Ishikawa (cell line): ENCODE results near the gene CCDC137.

Experiments
- CEBPB ChIP-seq: IDR thresholded peaks from 2 replicates; pipeline ENCODE4 v1.6.1; 2012
- EGR1 ChIP-seq: IDR thresholded peaks from 2 replicates; pipeline ENCODE4 v1.6.1; 2012
- EP300 ChIP-seq: IDR thresholded peaks from 2 replicates; pipeline ENCODE4 v1.6.1; 2012; ENCODE audit warnings: borderline replicate concordance
- RAD21 ChIP-seq: IDR thresholded peaks from 2 replicates; pipeline ENCODE4 v1.6.1; 2012; ENCODE audit warnings: low read depth
- TF ChIP-seq, protein P1 (sequence below): IDR thresholded peaks from 2 replicates; pipeline ENCODE4 v1.6.1; 2012
- TF ChIP-seq, protein P2 (sequence below): IDR thresholded peaks from 2 replicates; pipeline ENCODE4 v1.6.1; 2012; ENCODE audit warnings: low read depth, mild to moderate bottlenecking

DNA sequence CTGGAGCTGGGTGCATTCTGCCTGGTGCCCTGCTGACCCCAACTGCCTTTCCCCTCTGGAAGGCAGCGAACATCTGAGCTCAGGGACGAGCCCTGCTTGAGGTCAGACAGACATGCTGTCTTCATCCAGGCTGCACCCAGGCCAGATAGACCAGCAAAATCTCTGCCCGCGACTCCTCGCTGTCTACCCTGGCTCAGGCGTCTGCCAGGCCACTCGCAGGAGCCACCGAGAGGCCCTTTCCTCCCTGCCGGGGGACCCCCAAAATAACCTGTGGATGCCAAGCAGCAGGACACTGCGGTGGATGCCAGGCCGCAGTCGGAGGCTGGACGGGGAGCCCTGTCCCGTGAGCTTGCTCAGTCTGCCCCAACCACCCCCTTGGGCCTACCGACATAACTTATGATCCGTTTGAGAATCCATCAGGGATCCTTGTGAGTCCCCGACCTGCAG lies 42.2 kb downstream of the CCDC137 start:
- TF ChIP-seq EP300 (no peak), CEBPB (no peak), EGR1 (no peak), RAD21 (no peak)
- TF ChIP-seq, protein P1, sequence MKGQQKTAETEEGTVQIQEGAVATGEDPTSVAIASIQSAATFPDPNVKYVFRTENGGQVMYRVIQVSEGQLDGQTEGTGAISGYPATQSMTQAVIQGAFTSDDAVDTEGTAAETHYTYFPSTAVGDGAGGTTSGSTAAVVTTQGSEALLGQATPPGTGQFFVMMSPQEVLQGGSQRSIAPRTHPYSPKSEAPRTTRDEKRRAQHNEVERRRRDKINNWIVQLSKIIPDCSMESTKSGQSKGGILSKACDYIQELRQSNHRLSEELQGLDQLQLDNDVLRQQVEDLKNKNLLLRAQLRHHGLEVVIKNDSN, result no peak
- TF ChIP-seq, protein P2, sequence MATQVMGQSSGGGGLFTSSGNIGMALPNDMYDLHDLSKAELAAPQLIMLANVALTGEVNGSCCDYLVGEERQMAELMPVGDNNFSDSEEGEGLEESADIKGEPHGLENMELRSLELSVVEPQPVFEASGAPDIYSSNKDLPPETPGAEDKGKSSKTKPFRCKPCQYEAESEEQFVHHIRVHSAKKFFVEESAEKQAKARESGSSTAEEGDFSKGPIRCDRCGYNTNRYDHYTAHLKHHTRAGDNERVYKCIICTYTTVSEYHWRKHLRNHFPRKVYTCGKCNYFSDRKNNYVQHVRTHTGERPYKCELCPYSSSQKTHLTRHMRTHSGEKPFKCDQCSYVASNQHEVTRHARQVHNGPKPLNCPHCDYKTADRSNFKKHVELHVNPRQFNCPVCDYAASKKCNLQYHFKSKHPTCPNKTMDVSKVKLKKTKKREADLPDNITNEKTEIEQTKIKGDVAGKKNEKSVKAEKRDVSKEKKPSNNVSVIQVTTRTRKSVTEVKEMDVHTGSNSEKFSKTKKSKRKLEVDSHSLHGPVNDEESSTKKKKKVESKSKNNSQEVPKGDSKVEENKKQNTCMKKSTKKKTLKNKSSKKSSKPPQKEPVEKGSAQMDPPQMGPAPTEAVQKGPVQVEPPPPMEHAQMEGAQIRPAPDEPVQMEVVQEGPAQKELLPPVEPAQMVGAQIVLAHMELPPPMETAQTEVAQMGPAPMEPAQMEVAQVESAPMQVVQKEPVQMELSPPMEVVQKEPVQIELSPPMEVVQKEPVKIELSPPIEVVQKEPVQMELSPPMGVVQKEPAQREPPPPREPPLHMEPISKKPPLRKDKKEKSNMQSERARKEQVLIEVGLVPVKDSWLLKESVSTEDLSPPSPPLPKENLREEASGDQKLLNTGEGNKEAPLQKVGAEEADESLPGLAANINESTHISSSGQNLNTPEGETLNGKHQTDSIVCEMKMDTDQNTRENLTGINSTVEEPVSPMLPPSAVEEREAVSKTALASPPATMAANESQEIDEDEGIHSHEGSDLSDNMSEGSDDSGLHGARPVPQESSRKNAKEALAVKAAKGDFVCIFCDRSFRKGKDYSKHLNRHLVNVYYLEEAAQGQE, result no peak
